ENCODE data around the gene DSCAM. TPM values are rescaled to one million over a fixed set of nuclear protein-coding genes. Genes with fewer than 3 reads are reported as not detected.

Gene DSCAM
- total RNA-seq, 1 donor from 2014 or later = not detected

- DNase-seq (ENCODE audit: low spot score) = no peak
- intact Hi-C loops (cut with DNase I) = no loop called here
Observed at GRCh38 chr21:40681164-40681859, 165.6 kb downstream of the DSCAM start.

- intact Hi-C loops (cut with DNase I) = no loop called here
- no peak for DNase-seq (ENCODE audit: low spot score)
Observed at GRCh38 chr21:40680311-40680710, 166.6 kb downstream of the DSCAM start.

DNA sequence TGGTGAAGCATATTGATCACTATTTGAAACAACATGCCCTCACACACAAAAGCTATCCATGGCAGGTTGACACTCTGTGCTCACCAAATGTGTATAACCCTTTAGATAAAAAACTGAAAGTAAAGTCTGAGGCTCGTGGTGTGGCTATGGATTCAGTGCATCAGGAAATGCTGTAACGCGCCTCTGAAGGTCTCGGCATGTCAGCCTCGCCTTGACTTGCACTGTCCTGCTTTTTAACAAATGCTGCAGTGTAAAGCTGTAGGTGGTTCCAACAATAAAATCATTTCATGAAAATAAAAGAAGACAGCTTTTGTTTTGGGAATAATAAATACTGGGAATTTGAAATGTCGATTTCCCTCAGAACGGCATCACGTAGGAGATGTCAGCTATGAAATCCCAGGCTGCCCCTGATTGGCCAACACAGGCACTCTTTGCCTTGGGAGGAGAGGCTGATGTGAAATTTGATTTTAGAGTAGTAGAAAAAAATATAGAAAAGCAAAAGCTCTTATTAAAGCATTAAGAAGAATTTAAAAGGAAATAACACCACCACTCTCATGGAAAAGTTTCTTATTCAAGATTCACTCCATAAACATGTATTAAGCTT, 168.2 kb downstream of the DSCAM start:
- intact Hi-C loops (cut with DNase I) = no loop called here
- DNase-seq (ENCODE audit: low spot score) = no peak

DNA sequence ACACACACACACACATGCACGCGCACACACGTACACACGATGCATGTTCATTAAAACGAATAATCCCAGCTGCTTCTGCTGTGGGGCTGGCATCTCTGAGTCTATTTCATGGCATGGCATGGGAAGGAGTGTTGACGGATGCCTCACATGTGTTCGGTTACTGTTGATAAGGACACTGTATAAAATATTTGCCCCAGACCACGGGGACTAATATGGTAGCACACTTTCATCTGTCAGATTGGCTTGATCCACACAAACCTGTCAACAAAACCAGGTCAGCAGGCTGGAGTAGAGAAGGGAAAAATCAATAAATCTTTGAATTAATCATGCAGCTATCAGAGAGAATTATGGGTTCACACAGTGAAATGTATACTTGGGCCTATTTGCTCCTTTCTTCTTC, 171.9 kb downstream of the DSCAM start:
- no peak for DNase-seq (ENCODE audit: low spot score)
- intact Hi-C loops (cut with DNase I) = no loop called here

- no peak for DNase-seq (ENCODE audit: low spot score)
- intact Hi-C loops (cut with DNase I) = no loop called here
Observed at GRCh38 chr21:40672602-40673001, 174.4 kb downstream of the DSCAM start.

DNA sequence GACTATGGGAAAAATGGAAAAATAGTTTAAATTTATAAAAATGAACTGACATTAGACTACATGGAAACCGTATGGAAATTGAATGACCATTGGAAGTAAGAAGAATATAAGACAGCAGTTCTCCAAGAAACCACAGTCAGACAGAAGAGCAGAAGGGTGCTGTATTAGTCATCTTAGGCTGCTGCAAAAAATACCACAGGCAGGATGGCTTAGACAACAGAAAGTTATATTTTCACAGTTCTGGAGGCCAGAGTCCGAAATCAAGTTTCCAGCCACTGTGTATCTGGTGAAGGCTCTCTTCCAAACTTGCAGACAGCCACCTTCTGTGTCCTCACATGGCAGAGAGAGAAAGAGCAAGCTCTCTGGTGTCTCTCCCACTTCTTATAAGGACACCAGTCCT, 175.2 kb downstream of the DSCAM start:
- no peak for DNase-seq (ENCODE audit: low spot score)
- intact Hi-C loops (cut with DNase I) = no loop called here

GRCh38 chr21:40668555-40669275, 178.2 kb downstream of the DSCAM start:
- no peak for DNase-seq (ENCODE audit: low spot score)
- intact Hi-C loops (cut with DNase I) = no loop called here

DNA sequence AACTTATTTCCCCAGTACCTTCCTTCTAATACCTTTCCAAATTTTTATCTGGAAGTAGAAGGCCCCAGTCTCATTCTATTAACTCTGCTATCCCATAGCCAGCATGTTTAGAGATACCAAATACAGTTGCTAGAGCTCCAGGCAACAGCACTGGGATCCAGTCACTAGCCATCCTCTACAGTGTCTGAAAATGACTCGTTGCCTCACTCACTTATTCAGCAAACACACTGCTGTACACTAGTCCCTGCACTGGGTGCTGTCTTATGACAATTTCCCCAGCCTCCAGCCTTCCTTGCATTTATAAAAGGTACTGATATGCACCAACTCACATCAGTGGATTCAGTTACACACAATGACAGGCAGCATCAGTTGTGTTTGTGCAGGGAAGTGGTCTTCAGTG, 179.0 kb downstream of the DSCAM start:
- intact Hi-C loops (cut with DNase I) = no loop called here
- no peak for DNase-seq (ENCODE audit: low spot score)

GRCh38 chr21:40662889-40663288, 184.1 kb downstream of the DSCAM start:
- DNase-seq (ENCODE audit: low spot score) = no peak
- intact Hi-C loops (cut with DNase I) = no loop called here

DNA sequence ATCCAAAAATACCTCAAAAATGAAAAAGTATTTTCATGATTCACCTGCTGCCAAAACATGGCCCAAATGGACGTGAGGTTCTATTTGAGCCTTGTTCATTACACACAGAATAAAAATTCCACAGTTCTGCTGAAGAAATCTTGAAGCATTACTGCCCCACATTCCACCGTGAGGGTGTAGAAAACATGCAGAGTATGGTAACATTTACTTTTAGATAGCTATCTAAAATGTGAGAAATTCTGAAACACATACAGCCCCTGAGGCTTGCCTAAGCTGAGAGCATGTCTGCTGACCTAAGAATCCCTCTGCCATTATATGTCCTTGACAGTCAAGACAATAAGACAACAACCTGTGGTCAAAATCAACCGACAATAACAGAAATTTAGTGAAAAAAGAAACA, 186.5 kb downstream of the DSCAM start:
- intact Hi-C loops (cut with DNase I) = no loop called here
- DNase-seq (ENCODE audit: low spot score) = no peak

- no peak for DNase-seq (ENCODE audit: low spot score)
- intact Hi-C loops (cut with DNase I) = no loop called here
Observed at GRCh38 chr21:40658311-40658710, 188.6 kb downstream of the DSCAM start.

DNA sequence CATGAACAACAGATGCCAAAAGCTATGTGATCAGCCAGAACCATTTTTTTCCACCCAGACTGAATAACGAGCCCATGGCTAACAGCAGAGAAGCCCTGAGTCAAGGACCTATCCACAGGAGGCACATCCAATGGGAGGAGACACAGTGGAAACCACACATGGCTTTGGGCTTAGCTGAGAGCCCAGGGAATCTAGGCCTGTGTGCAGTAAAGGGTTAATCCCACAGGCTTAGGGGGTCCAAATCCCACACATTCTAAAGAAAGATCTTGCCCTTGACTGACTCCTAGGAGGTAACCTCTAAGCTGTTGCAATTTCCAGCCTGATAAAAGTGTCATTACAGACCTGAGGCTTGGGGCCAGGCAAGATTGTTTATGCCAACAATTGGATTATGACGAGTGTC, 194.5 kb downstream of the DSCAM start:
- DNase-seq (ENCODE audit: low spot score) = no peak
- intact Hi-C loops (cut with DNase I) = no loop called here

GRCh38 chr21:40647706-40648105, 199.3 kb downstream of the DSCAM start:
- DNase-seq (ENCODE audit: low spot score) = no peak

GRCh38 chr21:40646651-40647050, 200.3 kb downstream of the DSCAM start:
- intact Hi-C loops (cut with DNase I) = no loop called here
- no peak for DNase-seq (ENCODE audit: low spot score)

More at GRCh38 chr21:40647706-40648105, 199.3 kb downstream of the DSCAM start:
- intact Hi-C loops (cut with DNase I) = no loop called here

- intact Hi-C loops (cut with DNase I) = no loop called here
- no peak for DNase-seq (ENCODE audit: low spot score)
Observed at GRCh38 chr21:40641042-40641441, 205.9 kb downstream of the DSCAM start.

DNA sequence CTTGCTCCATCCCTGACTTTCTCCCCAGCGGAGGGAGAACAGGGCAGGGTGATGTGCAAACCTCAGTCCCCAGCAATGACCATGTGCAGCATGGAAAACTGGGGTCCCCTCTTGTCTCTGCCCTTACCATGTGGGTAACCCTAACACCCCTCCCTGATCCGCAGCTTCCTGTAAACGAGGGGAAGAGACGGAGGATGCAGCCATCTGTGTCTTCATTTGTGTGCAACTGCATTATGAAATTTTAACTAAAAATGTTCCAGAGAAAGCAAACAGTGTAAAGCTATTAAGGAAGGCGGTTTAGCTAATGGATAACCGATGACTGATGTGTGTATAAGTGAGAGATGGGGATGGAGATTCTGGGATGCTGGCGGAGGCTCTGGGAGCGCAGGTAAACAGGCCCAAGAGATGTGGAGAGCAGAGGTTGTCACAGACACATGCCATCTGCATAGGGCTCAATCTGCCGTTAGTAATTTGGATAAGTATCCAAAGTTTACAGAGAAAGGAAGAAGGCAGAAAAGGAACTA, 206.6 kb downstream of the DSCAM start:
- DNase-seq (ENCODE audit: low spot score) = no peak
- intact Hi-C loops (cut with DNase I) = no loop called here

GRCh38 chr21:40639616-40640194, 207.3 kb downstream of the DSCAM start:
- intact Hi-C loops (cut with DNase I) = no loop called here
- no peak for DNase-seq (ENCODE audit: low spot score)

- no peak for DNase-seq (ENCODE audit: low spot score)
- intact Hi-C loops (cut with DNase I) = no loop called here
Observed at GRCh38 chr21:40638466-40639251, 208.3 kb downstream of the DSCAM start.

GRCh38 chr21:40636026-40636425, 210.9 kb downstream of the DSCAM start:
- intact Hi-C loops (cut with DNase I) = no loop called here
- no peak for DNase-seq (ENCODE audit: low spot score)

DNA sequence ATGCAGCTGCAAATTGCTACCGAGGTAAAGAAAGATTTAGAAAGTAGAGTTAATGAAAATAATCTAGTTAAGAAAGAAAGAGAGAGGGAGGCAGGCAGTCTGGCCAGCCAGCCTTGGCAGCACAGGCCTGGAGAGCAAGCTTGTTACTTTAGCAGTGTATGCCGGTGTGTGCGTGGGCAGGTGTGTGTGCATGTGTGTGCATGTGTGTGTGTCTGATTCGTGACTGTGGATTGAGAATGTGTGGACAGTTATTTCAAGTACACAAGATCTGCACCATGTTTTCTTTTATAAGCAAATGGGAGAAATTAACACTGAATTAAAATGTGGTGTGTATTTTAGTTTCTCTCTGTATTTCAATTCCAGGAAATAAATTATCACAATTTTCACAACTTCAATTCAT, 211.6 kb downstream of the DSCAM start:
- intact Hi-C loops (cut with DNase I) = no loop called here
- DNase-seq (ENCODE audit: low spot score) = no peak
